Keratinocyte (primary cell): Measurements from ENCODE around the gene ONECUT2. TPM values are rescaled to one million over a fixed set of nuclear protein-coding genes. Genes with fewer than 3 reads are reported as not detected.

ENCODE experiments used
- DNase-seq: peaks from one replicate; pipeline ENCODE4 v3.0.0-alpha.2; 2011; ENCODE audit warnings: low read depth, missing footprints, low spot score
- FAIRE-seq: peaks from 2 replicates; lab custom pipeline; 2011; peaks lifted over from hg19 to GRCh38; lab: Jason Lieb, UNC
- H2AFZ ChIP-seq: 2 replicates; pipeline ENCODE4 v1.6.0; 2012; ENCODE audit warnings: low read length, control low read depth, inconsistent platforms; ENCODE audit not compliant: control insufficient read depth
- H3K27ac ChIP-seq: 2 replicates; pipeline ENCODE4 v1.5.1; 2011; ENCODE audit warnings: low read length; ENCODE audit not compliant: control insufficient read depth, insufficient read depth
- H3K27me3 ChIP-seq: 3 replicates; pipeline ENCODE4 v1.6.0; 2011; ENCODE audit warnings: low read length; ENCODE audit not compliant: control insufficient read depth, insufficient read depth; ENCODE audit errors: extremely low read depth
- H3K36me3 ChIP-seq, 2 experiments: 2 replicates in 1 of 2; 3 replicates in 1 of 2; pipeline ENCODE4 v1.5.1; 2011; ENCODE audit warnings: low read length in 2 of 2, mild to moderate bottlenecking in 1 of 2; ENCODE audit not compliant: control insufficient read depth in 2 of 2, insufficient read depth in 2 of 2; ENCODE audit errors: extremely low read depth in 1 of 2
- H3K4me1 ChIP-seq: 3 replicates; pipeline ENCODE4 v1.5.1; 2011; ENCODE audit warnings: low read length; ENCODE audit not compliant: control insufficient read depth, insufficient read depth; ENCODE audit errors: extremely low read depth
- H3K4me2 ChIP-seq: 3 replicates; pipeline ENCODE4 v1.6.0; 2011; ENCODE audit warnings: low read depth, low read length; ENCODE audit not compliant: control insufficient read depth, insufficient read depth; ENCODE audit errors: extremely low read depth
- H3K4me3 ChIP-seq, 3 experiments: fragments of 200-600 bp in 1 of 3; sonication (generic) in 1 of 3; 2 replicates in 2 of 3; 3 replicates in 1 of 3; pipeline ENCODE4 v1.5.1; 2011 to 2016; ENCODE audit warnings: low read length in 3 of 3, mild to moderate bottlenecking in 3 of 3, control low read depth in 2 of 3, inconsistent platforms in 1 of 3, low read depth in 1 of 3, mixed read lengths in 1 of 3, mixed run types in 1 of 3, moderate library complexity in 1 of 3; ENCODE audit not compliant: control insufficient read depth in 2 of 3, insufficient read depth in 2 of 3; ENCODE audit errors: extremely low read depth in 1 of 3
- H3K79me2 ChIP-seq: 2 replicates; pipeline ENCODE4 v1.6.0; 2012; ENCODE audit warnings: low read length; ENCODE audit not compliant: control insufficient read depth, insufficient read depth
- H3K9ac ChIP-seq: 3 replicates; pipeline ENCODE4 v1.6.0; 2011; ENCODE audit warnings: low read length; ENCODE audit not compliant: control insufficient read depth, insufficient read depth; ENCODE audit errors: extremely low read depth
- H3K9me1 ChIP-seq: 3 replicates; pipeline ENCODE4 v1.6.0; 2011; ENCODE audit warnings: low read length; ENCODE audit not compliant: control insufficient read depth, insufficient read depth; ENCODE audit errors: extremely low read depth
- H3K9me3 ChIP-seq: 2 replicates; pipeline ENCODE4 v1.5.1; 2012; ENCODE audit warnings: low read depth, low read length; ENCODE audit not compliant: control insufficient read depth
- H4K20me1 ChIP-seq: 3 replicates; pipeline ENCODE4 v1.6.0; 2011; ENCODE audit warnings: low read length; ENCODE audit not compliant: control insufficient read depth, insufficient read depth; ENCODE audit errors: extremely low read depth
- EZH2 ChIP-seq: IDR thresholded peaks from one replicate; pipeline ENCODE4 v1.6.1; 2012; ENCODE audit warnings: inconsistent platforms, mild to moderate bottlenecking, low read length, moderate library complexity
- dilution Hi-C: fragments of 300-500 bp; cut with MboI; formaldehyde crosslinking; loops from one replicate; pipeline ENCODE4 v1.7.0; 2020; ENCODE audit warnings: low sequenced_read_pairs; ENCODE audit not compliant: extremely low pct_ligation_motif_present
- polyA plus RNA-seq, 5 experiments: library from polyadenylated mRNA; depleted of rRNA in 3 of 5; stranded (reverse) in 3 of 5; stranded (forward) in 1 of 5; unstranded in 1 of 5; fragments of >200 nt; gene quantifications; 1 replicate in 1 of 5; 2 replicates in 3 of 5; 3 replicates in 1 of 5; pipeline versions ENCODE4 v1.2.1 to v1.2.3, GENCODE V29; 2011 to 2012; ENCODE audit warnings: missing spikeins in 2 of 5, low read depth in 1 of 5, low replicate concordance in 1 of 5
- TF ChIP-seq, protein P1 (sequence below), 3 experiments: IDR thresholded peaks in 1 of 3; conservative IDR thresholded peaks in 1 of 3; optimal IDR thresholded peaks in 1 of 3; 2 replicates in 2 of 3; 3 replicates in 1 of 3; pipeline versions ENCODE3 to v1.5.1; 2011; ENCODE audit warnings: low read length in 3 of 3, mild to moderate bottlenecking in 3 of 3, moderate library complexity in 2 of 3, control low read depth in 1 of 3, inconsistent platforms in 1 of 3; ENCODE audit not compliant: insufficient read depth in 2 of 3; ENCODE audit errors: extremely low read depth in 1 of 3

Gene ONECUT2
- polyA plus RNA-seq, 1 donor (not counting 4 experiments of a cell fraction or from before 2014, with no cell fraction given) = 0.01 TPM

- TF ChIP-seq EZH2 = no peak
- TF ChIP-seq, protein P1, sequence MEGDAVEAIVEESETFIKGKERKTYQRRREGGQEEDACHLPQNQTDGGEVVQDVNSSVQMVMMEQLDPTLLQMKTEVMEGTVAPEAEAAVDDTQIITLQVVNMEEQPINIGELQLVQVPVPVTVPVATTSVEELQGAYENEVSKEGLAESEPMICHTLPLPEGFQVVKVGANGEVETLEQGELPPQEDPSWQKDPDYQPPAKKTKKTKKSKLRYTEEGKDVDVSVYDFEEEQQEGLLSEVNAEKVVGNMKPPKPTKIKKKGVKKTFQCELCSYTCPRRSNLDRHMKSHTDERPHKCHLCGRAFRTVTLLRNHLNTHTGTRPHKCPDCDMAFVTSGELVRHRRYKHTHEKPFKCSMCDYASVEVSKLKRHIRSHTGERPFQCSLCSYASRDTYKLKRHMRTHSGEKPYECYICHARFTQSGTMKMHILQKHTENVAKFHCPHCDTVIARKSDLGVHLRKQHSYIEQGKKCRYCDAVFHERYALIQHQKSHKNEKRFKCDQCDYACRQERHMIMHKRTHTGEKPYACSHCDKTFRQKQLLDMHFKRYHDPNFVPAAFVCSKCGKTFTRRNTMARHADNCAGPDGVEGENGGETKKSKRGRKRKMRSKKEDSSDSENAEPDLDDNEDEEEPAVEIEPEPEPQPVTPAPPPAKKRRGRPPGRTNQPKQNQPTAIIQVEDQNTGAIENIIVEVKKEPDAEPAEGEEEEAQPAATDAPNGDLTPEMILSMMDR (optimal IDR thresholded peaks at IDR 0.05 in 1 of 3, IDR thresholded peaks at IDR 0.05 in 1 of 3, conservative IDR thresholded peaks at IDR 0.05 in 1 of 3; ENCODE audit: extremely low read depth in 1 of 3, insufficient read depth in 2 of 3, low read length in 3 of 3) = no peak
- Histone ChIP-seq H2AFZ (no peak overlapping the region), H3K27ac (no peak overlapping the region), H3K9me1 (no peaks in the 10 kb centered on the region), H3K27me3 (peaks cover 2% of the 10 kb centered on the region), H3K79me2 (no peaks in the 10 kb centered on the region), H3K9me3 (no peaks in the 10 kb centered on the region), H3K9ac (no peak overlapping the region), H3K4me1 (peaks cover 6% of the 10 kb centered on the region), H4K20me1 (no peaks in the 10 kb centered on the region), H3K4me2 (no peak overlapping the region), H3K4me3 (no peak overlapping the region), H3K36me3 (no peaks in the 10 kb centered on the region)
- FAIRE-seq (no peak), DNase-seq (no peak)
- dilution Hi-C loops = no loop called here
Measured at GRCh38 chr18:57516056-57516455, 80.9 kb downstream of the ONECUT2 start.

GRCh38 chr18:57518533-57518932 lies 83.4 kb downstream of the ONECUT2 start:
- H3K4me1 ChIP-seq = peaks cover 6% of the 10 kb centered on the region
- dilution Hi-C loops = no loop called here
- no peaks in the 10 kb centered on the region for H3K9me1 ChIP-seq

More at GRCh38 chr18:57518533-57518932, 83.4 kb downstream of the ONECUT2 start:
- Histone ChIP-seq H3K4me3 (no peak overlapping the region), H3K79me2 (no peaks in the 10 kb centered on the region), H2AFZ (no peak overlapping the region), H3K27me3 (peaks cover 2% of the 10 kb centered on the region), H3K36me3 (no peaks in the 10 kb centered on the region), H3K27ac (no peak overlapping the region), H3K4me2 (no peak overlapping the region), H3K9me3 (no peaks in the 10 kb centered on the region), H4K20me1 (no peaks in the 10 kb centered on the region), H3K9ac (no peak overlapping the region)
- no peak for TF ChIP-seq EZH2
- TF ChIP-seq, protein P1 (optimal IDR thresholded peaks at IDR 0.05 in 1 of 3, IDR thresholded peaks at IDR 0.05 in 1 of 3, conservative IDR thresholded peaks at IDR 0.05 in 1 of 3; ENCODE audit: extremely low read depth in 1 of 3, insufficient read depth in 2 of 3, low read length in 3 of 3) = no peak
- no peak for FAIRE-seq
- no peak for DNase-seq
